Measurements from ENCODE around the gene CAMTA1. TPM values are rescaled to one million over a fixed set of nuclear protein-coding genes. Genes with fewer than 3 reads are reported as not detected.

Gene CAMTA1
- total RNA-seq, 4 donors from 2014 or later = 86.3 to 170 (median 132) TPM

DNA sequence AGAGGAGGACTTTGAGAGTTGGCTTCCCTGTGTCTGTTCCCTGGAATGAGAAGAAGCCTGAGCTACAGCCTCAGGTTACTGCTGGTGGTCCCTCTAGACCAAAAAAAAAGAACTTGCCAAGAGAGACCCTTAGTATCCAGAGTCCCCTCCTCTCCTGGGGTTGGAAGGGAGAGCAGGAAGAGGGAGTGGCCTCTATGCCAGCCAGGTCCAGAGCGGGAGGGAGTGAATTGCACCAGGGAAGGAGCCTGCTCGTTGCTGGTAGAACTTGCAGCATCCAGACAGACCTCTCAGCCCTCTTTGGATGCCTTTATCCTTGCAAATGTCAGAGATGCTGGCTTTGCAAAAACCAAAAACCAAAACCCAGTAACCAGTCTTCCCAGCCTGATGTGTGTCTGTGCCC is 494.5 kb downstream of the CAMTA1 start:
- 59% methylated on average over 2 of the region's 2 CpGs; no CpG with 5 or more reads in 1 of the 2 donors for WGBS, 2 donors (ENCODE audit: low coverage in 1 of 2)
- H3K9me3 ChIP-seq = peaks cover 0 to 18% (median 0%) of the 10 kb centered on the region in 3 donors
- H3K4me3 ChIP-seq = no peak overlapping the region
- no peak overlapping the region for H3K27ac ChIP-seq
- H3K27me3 ChIP-seq = peaks cover 11% of the 10 kb centered on the region
- TF ChIP-seq EP300 (IDR thresholded peaks at IDR 0.05) (no peak), POLR2A (IDR thresholded peaks at IDR 0.05) (no peak), POLR2AphosphoS5 (IDR thresholded peaks at IDR 0.05) (no peak)
- TF ChIP-seq, protein P1, sequence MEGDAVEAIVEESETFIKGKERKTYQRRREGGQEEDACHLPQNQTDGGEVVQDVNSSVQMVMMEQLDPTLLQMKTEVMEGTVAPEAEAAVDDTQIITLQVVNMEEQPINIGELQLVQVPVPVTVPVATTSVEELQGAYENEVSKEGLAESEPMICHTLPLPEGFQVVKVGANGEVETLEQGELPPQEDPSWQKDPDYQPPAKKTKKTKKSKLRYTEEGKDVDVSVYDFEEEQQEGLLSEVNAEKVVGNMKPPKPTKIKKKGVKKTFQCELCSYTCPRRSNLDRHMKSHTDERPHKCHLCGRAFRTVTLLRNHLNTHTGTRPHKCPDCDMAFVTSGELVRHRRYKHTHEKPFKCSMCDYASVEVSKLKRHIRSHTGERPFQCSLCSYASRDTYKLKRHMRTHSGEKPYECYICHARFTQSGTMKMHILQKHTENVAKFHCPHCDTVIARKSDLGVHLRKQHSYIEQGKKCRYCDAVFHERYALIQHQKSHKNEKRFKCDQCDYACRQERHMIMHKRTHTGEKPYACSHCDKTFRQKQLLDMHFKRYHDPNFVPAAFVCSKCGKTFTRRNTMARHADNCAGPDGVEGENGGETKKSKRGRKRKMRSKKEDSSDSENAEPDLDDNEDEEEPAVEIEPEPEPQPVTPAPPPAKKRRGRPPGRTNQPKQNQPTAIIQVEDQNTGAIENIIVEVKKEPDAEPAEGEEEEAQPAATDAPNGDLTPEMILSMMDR (IDR thresholded peaks at IDR 0.05) = no peak
- H3K4me1 ChIP-seq = no peaks in the 10 kb centered on the region
- no peak for ATAC-seq
- no peaks in the 10 kb centered on the region for H3K36me3 ChIP-seq

DNA sequence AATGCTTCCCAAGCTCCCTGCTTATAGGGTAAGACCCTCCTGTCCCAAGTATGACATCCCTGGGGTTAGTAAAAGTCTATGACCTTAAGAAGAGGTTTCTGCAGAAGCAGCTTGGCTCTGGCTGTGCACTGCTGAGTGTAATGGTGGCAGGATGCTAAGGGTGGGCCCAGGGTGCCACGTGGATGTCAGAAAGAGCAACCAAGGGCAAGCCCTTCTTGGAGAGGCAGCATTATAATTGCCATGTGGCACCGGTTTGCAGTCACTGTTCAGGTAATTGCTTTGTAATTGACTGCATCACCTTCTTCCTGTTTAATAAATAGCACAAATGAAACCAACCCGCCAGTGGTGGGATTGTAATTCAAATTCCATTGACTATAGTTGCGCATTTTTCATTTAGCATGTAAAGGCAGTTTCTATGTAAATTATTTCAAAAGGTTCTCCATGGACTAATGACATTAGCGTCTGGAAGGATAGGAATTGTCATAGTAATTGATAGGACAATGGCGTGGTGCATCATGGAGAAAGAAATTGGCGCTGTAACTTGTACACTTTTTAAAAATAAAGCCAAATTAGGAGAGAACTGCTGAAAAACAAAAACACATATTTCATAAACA is 495.2 kb downstream of the CAMTA1 start:
- Histone ChIP-seq H3K36me3 (no peaks in the 10 kb centered on the region), H3K27ac (no peak overlapping the region), H3K27me3 (peaks cover 11% of the 10 kb centered on the region), H3K4me1 (no peaks in the 10 kb centered on the region), H3K4me3 (no peak overlapping the region), H3K9me3 (peaks cover 0 to 18% (median 0%) of the 10 kb centered on the region in 3 donors)
- TF ChIP-seq POLR2AphosphoS5 (IDR thresholded peaks at IDR 0.05) (no peak), EP300 (IDR thresholded peaks at IDR 0.05) (no peak), POLR2A (IDR thresholded peaks at IDR 0.05) (no peak)
- TF ChIP-seq, protein P1 (IDR thresholded peaks at IDR 0.05) = no peak
- ATAC-seq = no peak
- 86 to 89% methylated on average over 6 to 7 of the region's 7 CpGs for WGBS, 2 donors (ENCODE audit: low coverage in 1 of 2)

DNA sequence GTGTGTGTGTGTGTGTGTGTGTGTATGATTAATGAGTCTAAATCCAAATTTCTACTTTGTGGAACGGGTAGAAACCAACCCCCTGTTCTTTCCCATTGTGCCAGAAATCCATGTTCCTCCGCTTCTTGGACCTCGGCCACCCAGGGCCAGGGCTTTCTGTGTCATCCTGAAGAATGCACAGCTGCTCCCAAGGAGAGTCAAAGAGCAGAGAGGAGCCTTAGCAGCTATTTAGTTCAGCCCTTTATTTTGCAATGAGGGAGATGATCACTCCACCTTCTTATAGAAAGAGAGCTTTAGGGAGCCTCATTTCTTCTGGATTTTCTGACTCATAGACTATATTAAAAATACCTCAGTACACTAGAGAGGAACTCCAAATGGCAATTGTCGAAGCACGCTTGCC is 496.6 kb downstream of the CAMTA1 start:
- no peak for ATAC-seq
- WGBS, 2 donors (ENCODE audit: low coverage in 1 of 2) = 66 to 67% methylated on average over 5 of the region's 5 CpGs
- Histone ChIP-seq H3K9me3 (peaks cover 0 to 7% (median 0%) of the 10 kb centered on the region in 3 donors), H3K27me3 (peaks cover 11% of the 10 kb centered on the region), H3K36me3 (no peaks in the 10 kb centered on the region), H3K4me1 (no peaks in the 10 kb centered on the region), H3K4me3 (no peak overlapping the region), H3K27ac (no peak overlapping the region)
- no peak for TF ChIP-seq POLR2AphosphoS5 (IDR thresholded peaks at IDR 0.05)
- TF ChIP-seq POLR2A (IDR thresholded peaks at IDR 0.05) = no peak
- TF ChIP-seq, protein P1 (IDR thresholded peaks at IDR 0.05) = no peak
- no peak for TF ChIP-seq EP300 (IDR thresholded peaks at IDR 0.05)

DNA sequence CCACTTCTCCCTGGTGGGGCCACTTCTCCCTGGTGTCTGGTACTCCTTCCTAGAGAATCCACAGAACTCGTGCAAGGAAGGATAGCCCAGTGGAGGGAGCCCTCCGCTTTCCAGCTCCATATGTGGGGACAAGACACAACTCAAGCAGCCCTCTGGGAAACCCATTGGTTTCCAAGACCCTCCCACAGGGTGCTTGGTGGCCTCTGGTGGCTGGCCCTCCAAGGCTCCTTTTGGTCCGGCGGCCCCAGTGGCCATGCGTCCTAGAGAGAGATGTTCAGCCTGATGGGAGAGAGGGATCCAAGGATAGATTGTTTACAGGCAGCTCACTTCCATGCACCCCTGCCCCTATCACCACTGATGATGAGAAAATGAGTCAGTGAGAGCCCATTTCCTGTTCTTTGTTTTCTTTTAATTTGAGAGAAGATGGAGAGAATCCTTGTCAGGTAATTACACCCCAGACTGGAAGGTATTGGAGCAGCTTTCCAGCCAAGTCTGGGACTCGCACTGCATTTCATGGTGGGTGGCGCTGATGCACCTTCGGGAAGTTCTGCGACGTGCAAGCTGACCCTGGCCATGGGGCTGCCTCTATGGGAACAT is 499.7 kb downstream of the CAMTA1 start:
- H3K4me3 ChIP-seq = no peak overlapping the region
- WGBS, 2 donors (ENCODE audit: low coverage in 1 of 2) = 100% methylated on average over 1 of the region's 10 CpGs; no CpG with 5 or more reads in 1 of the 2 donors
- TF ChIP-seq POLR2A (IDR thresholded peaks at IDR 0.05) (no peak), EP300 (IDR thresholded peaks at IDR 0.05) (no peak), POLR2AphosphoS5 (IDR thresholded peaks at IDR 0.05) (no peak)
- TF ChIP-seq, protein P1 (IDR thresholded peaks at IDR 0.05) = no peak
- no peak overlapping the region for H3K27ac ChIP-seq
- ATAC-seq = no peak
- H3K36me3 ChIP-seq = no peaks in the 10 kb centered on the region
- no peaks in the 10 kb centered on the region for H3K4me1 ChIP-seq
- no peaks in the 10 kb centered on the region for H3K9me3 ChIP-seq
- H3K27me3 ChIP-seq = peaks cover 1% of the 10 kb centered on the region
